ENCODE results near the gene NFKBIZ.

Gene NFKBIZ, protein sequence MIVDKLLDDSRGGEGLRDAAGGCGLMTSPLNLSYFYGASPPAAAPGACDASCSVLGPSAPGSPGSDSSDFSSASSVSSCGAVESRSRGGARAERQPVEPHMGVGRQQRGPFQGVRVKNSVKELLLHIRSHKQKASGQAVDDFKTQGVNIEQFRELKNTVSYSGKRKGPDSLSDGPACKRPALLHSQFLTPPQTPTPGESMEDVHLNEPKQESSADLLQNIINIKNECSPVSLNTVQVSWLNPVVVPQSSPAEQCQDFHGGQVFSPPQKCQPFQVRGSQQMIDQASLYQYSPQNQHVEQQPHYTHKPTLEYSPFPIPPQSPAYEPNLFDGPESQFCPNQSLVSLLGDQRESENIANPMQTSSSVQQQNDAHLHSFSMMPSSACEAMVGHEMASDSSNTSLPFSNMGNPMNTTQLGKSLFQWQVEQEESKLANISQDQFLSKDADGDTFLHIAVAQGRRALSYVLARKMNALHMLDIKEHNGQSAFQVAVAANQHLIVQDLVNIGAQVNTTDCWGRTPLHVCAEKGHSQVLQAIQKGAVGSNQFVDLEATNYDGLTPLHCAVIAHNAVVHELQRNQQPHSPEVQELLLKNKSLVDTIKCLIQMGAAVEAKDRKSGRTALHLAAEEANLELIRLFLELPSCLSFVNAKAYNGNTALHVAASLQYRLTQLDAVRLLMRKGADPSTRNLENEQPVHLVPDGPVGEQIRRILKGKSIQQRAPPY

DNA sequence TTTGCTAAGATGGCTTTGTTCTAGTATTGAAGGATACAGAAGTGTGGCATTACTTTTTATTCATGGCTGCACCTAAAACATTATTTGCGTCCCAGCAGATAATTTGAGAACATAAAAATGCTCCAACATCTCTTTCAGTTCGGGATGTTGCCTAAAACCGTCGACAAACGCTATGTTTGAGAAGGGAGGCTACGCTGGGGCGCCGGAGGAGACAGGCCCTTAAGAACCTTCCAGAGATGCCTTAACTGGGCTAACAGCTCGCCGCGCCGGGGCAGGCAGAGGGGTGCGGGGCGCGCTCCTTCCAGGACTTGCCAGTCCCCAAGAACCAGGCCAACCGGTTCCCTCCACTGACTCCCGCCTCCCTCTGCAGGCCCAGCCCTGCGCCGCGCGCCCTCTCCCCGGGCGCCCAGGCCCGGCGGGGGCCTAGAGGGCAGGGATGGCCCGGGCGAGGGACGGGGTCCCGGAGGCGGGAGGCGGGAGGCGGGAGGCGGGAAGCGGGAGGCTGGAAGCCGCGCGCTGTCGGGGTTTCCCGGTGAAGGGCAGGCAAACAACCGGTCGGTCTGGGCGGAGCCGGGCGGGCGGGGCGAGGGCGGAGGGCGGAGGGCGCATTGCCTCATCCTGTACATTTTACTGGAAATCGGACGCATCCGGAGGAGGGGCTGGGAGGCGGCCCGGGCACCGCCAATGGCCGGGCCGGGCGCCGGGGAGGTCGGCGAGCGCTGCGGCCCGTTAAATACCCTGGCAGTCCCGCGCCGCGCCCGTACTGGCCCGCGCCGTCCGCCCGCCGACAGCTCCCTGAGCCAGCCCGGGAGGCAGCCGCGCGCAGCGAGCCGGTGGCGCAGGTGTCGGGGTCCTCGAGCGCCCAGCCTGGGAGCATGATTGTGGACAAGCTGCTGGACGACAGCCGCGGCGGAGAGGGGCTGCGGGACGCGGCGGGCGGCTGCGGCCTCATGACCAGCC is at the start of gene NFKBIZ:
NFKBIZ (plus strand) TSS at position 761 of the 960 bp plus-strand sequence; CDS start at position 876, 115 bp downstream.
- DNase-seq (ENCODE audit: low read depth) = peak; percentile 95

DNA sequence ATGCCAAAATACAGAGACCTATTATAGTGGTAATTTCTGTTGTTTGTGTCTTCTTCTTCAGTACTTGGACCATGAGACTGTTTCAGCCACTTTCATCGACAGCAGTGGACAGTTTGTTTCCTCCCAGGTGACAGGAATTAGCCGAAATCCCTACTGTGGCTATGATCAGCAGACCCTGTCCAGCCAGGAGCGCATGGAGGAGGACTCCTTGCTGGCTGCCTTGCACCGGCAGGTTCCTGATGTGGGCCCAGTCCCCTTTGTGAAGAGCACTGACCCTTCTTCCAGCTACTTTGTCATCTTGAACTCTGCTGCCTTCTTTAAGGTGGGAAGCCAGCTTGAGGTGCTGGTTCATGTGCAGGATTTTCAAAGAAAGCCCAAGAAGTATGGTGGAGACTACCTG is 48.1 kb upstream of the NFKBIZ start:
- DNase-seq (ENCODE audit: low read depth) = no peak

DNA sequence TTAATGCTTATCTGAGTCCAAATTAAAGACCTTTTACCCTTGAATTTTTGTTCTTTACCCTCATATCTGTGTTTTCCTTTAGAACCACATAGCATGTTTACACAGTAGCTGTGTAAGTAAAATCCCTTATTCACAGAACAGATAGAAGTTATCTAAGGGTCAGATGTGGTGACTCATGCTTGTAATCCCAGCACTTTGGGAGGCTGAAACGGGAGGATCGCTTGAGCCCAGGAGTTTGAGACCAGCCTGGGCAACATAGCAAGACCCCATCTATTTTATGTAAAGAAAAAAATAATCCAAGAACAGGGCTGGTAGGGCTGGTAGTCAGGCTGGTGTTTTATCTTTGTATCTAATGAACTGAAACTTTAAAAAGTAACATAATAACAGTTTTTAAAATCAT is 47.1 kb upstream of the NFKBIZ start:
- DNase-seq (ENCODE audit: low read depth) = no peak

DNA sequence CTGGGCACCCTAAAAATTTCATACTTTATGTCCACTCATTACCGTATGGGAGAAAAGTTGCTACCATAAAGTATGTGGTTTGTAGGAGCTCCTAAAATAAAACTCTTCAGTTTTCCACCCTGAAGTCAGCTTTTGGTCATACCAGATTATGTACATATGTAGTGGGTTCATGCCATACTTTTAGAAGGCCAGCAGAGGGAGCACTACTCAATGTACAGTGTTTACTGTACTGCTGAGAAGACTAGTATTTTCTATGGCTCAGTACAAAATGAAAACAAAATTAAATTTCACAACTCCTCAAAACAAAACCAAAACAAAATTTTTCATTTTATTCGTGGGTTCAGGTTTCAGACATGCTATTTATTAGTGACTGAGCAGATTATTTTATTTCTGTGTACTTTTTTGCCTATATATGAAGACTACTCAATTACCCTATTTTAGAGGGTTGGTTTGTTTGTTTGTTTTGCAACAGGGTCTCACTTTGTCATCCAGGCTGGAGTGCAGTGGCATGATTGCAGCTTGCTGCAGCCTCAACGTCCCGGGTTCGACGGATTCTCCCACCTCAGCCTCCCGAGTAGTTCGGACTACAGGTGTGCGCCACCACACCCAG is 46.0 kb upstream of the NFKBIZ start:
- DNase-seq (ENCODE audit: low read depth) = peak; percentile 82

DNA sequence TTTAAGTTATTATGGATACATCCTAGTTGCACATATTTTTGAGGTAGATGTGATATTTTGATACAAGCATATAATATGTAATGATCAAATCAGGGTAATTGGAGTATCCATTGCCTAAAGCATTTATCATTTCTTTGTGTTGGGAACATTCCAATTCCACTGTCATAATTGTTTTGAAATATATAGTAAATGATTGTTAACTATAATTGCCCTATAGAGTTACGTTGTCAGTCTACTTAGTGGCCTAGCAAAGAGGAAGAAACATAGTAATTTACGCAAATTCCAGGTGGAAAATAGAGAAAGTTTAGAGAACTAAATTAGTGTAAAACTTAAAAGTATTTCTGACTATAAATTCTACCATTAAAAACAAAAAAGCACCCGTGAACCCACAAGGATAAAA is 45.4 kb upstream of the NFKBIZ start:
- no peak for DNase-seq (ENCODE audit: low read depth)

DNA sequence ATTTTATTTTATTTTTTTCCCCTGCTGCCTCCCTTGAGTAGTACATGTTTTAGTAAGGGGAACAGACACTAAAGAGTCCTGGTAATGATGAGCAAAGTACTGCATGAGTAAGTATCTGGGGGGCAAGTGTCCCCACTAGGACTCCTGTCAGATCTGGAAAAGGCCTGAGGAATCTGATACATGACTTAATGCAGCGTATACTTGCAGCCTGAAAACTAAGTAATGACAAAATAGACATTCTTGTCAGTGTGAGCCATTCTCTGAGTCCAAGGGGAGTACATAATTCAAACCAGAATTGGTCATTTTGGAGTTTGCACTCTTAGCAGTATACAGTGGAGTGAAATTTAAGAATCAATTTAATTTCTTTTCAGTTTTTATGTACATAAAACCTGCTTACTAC is 42.8 kb upstream of the NFKBIZ start:
- DNase-seq (ENCODE audit: low read depth) = no peak

DNA sequence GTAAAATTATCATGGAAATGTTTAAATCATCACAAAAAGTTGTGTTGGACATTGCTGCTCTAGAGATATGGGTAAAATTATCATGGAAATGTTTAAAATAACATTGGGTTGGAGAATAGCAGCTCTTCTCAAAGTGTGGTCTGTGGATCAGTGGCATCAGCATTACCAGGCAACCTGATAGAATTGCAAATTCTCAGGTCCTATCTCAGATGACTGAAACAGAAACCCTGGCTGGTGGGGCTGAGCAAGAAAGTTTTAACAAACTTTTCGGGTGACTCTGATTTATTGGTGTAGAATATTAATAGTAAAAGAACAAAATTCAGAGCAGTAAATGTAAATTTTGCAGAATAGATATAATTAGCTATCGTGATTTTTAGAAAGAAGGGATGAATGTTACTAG is 41.4 kb upstream of the NFKBIZ start:
- no peak for DNase-seq (ENCODE audit: low read depth)

DNA sequence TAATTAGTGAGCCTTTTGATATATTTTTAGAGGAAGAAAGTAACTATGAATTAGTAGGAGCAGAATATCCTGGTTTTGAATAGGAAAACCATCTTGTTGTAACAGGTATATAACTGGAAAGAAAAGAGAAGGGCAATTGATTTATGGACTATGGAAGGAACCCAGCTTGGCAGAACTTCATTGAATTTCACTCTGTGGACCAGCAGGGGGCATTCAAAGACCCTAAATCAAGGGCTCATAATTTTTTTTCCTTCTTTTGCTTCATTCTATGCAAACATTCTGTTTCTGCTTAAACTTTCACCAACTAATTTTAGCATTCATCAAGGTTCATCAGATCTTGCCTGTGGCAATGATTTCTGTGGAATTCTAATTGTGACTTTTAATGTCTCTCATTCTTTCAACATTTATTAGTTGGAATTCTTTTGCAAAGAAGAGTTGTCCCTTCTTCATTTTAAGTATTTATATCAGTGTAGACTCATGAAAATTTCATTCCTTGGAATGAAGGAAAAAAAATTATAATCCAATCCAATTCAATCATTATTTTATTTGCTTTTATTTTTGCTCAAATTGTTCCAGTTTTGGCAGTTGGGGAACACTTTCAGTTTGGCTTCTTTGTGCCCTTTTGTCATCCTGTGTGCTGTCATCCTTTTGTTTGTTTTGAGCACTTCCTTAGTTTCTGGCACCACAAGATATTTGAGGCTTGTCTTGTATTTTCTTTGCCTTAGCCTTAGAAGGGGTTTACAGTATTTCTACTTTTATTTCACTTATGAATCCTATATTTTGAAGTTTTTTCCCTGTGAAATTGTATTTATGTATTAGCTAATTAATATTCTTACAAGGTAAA is 39.9 kb upstream of the NFKBIZ start:
- DNase-seq (ENCODE audit: low read depth) = peak; percentile 63

DNA sequence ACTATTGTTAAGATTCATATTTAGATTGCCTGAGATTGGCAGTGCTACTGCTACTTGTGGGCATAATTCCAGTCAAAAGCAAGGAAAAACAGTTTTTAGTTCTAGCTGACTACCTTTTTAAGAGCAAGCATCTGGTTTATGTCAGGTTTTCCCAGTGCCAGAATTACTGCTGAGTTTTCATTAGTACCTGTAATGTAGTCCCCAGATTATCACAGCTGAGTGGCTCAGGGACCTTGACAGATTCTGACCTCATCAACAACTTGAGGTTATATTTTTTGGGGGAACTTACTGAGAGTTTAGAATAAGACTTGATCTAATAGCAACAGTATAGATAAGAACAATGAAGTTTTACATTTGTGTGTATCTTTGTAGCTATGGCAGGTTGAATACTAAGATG is 39.3 kb upstream of the NFKBIZ start:
- DNase-seq (ENCODE audit: low read depth) = no peak

DNA sequence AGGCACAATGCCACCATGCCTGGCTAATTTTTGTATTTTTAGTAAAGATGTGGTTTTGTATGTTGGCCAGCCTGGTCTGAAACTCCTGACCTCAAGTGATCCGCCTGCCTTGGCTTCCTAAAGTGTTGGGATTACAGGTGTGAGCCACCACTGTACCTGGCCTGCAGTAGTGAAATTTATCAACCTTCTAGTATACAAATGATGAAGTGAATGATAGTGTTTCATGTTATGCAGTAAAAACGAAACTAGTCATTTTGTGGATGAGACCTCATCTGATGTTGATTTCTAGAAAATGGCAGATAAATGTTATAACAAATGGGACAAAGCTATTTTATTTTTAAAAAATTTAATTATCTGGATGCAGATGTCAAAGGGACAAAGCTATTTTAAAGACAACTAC is 37.4 kb upstream of the NFKBIZ start:
- DNase-seq (ENCODE audit: low read depth) = no peak

DNA sequence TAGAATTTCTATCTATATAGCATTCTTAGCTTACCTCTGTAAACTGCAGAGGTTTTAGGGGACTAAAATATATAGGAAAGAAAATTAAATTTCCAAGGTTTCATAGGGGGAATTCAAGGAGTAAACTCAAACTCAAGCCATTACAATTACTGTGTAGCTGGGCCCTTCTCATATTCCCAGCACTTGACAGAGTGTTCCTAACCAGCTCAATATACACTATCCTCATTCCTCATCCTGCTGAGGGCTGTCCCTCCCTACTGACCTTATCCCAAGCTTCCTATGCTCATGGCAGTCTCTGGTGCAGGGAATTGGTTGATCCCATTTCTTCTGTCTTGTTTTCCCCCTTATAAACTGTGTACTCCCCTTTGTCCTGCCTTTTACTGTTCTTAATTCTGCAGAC is 36.4 kb upstream of the NFKBIZ start:
- no peak for DNase-seq (ENCODE audit: low read depth)

DNA sequence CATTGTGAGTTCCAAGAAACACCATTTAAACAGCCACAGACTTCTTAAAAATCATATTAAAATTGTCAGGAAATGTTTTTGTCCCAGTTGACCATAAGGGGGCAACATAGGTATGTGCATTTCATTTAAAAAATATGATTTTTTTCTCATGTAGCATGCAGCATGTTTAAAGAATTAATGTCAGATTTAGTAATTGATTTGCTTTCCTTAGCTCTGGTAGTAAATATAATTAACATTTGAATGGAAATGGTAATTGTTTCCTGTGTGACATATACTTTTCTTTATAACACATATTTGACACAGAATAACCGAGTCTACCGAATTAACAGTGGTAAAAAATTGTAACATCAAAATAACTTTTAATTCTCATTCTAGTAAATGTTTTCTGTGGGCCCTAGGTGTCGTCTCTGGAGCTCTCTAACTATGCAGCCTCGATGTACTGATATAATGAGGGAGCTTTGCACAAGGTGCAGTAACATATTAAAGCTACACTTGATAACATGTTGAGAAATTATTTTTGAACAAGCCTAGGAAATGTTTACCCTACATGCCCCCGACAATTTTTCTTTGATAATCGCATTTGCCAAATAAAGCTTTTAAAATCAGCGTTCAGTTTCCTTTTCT is 35.4 kb upstream of the NFKBIZ start:
- peak; percentile 64 for DNase-seq (ENCODE audit: low read depth)

DNA sequence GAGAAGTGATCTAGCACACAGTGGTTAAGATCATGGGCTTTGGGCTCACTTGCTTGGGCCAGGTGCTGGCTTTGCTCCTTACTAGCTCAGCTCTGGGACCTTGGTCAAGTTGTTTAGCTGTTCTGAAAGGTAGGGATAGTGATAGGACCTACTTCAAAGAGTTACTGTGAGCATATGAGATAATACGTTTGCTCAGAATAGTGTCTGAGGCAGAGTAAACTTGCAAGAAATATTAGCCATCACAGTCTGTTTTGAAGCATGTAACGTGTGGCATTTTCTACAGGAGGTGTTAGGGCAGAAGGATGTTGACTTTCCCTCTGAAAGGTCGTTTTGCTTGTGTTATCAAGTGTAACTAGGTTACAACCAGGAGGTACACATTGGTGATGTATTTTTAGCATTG is 34.5 kb upstream of the NFKBIZ start:
- DNase-seq (ENCODE audit: low read depth) = no peak

DNA sequence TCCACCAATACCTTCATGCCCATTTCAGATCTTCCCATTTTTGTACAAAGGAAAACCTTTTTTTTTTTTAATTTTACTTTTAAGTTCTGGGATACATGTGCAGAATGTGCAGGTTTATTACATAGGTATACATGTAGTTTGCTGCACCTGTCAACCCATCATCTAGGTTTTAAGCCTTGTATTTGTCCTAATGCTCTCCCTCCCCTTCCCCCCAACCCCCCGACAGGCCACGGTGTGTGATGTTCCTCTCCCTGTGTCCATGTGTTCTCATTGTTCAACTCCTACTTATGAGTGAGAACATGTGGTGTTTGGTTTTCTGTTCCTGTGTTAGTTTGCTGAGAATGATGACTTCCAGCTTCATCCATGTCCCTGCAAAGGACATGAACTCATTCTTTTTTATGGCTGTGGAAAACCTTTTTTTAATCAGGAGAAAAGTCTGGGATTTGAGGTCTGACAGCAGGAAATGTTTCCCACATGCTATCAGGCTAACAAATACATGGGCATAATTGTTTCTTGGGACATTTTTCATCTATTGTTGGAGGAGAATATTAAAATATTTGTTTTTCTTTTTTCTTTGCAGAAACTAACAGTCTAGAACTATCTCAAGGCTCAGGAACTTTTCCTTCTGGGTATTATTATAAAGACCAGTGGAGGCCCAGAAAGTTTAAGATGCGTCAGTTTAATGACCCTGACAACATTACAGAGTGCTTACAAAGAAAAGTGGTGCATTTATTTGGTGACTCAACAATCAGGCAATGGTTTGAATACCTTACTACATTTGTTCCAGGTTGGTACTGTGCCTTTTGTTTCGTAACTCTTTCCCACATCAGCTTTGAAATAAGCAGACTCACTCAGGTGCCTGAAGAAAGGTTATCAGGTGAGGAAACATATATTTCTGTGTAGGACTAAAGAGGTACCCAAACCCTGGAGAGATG is 32.8 kb upstream of the NFKBIZ start:
- DNase-seq (ENCODE audit: low read depth) = no peak

DNA sequence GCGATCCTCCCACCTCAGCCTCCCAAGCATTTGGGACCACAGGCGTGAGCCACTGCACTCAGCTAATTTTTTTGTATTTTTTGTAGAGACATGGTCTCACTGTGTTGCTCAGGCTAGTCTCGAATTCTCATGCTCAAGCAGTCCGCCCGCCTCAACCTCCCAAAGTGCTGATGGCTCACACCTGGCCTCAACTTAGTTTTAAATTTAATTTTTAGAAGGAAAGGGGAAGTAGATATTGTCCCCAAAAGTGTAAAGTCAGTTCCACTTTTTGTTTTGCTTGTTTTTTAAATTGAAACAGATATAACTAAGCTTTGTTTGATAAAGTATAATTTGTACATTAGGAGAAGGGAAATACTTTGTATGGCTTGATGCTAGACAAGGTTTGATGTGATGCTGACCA is 31.3 kb upstream of the NFKBIZ start:
- no peak for DNase-seq (ENCODE audit: low read depth)

DNA sequence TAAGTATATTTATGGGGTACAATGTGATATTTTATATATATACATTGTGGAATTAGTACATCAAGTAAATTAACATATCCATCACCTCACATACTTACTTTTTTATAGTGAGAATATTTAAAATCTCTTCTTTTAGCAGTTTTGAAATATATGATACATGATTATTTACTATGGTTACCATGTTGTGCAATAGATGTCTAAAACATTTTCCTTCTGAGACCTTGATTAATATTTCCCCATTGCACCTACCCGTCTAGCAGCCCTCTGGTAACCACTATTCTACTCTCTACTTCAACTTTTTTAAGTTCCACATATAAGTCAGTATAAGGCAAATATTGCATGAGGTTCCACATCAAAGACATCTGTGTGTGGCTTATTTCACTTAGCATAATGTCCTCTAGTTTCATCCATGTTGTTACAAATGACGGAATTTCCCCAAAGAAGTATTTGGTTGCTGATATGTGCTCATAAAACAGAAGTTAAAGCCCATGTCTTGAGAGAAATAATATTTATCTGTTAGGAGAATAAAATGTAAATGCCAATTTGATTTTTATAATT is 29.6 kb upstream of the NFKBIZ start:
- no peak for DNase-seq (ENCODE audit: low read depth)

DNA sequence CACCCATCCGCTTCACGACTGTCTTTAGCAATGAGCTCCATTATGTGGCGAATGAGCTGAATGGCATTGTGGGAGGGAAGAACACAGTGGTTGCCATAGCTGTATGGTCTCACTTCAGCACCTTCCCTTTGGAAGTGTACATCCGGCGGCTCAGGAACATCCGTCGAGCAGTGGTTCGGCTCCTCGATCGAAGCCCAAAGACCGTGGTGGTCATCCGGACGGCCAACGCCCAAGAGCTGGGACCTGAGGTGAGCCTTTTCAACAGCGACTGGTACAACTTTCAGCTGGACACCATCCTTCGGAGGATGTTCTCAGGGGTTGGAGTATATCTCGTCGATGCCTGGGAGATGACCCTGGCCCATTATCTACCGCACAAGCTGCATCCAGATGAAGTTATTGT is 27.8 kb upstream of the NFKBIZ start:
- DNase-seq (ENCODE audit: low read depth) = no peak

DNA sequence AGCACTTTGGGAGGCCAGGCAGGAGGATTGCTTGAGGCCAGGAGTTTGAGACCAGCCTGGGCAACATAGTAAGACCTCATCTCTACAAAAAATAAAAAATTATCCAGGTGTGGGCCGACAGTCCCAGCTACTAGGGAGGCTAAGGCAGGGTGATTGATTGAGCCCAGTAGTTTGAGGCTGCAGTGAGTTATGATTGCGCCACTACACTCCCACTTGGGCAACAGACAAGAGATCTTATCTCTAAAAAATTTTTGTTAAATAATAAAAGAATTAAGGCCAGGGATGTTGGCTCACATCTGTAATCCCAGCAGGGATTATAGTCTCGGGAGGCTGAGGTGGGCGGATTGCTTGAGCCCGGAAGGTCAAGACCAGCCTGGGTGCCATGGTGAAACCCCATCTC is 25.8 kb upstream of the NFKBIZ start:
- no peak for DNase-seq (ENCODE audit: low read depth)

DNA sequence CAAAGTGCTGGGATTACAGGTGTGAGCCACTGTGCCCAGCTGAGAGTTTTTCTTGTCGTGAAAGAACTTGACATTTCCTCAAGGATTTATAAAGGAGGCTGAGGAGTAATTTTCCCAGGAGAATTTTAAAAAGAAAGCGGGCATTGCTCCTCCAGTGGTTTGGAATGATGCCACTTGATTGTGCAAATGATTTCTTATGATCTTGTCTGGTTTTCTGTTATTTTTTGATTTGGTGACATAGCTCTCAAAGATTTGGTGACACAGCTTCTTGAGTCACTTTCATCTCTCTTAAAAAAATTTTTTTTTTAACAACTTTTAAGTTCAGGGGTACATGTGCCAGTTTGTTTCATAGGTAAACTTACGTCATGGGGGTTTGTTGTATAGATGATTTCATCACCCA is 24.6 kb upstream of the NFKBIZ start:
- no peak for DNase-seq (ENCODE audit: low read depth)
